ENCODE results near the gene BBS9.

- TF ChIP-seq ZBTB33 (IDR thresholded peaks at IDR 0.05), result no peak
- TF ChIP-seq CTCF (IDR thresholded peaks at IDR 0.05; ENCODE audit: low read depth, low read length, missing input control), result no peak
- no peak for TF ChIP-seq MAX (IDR thresholded peaks at IDR 0.05)
- no peak for TF ChIP-seq REST (IDR thresholded peaks at IDR 0.05)
- TF ChIP-seq YY1 (IDR thresholded peaks at IDR 0.05), result no peak
These were observed 157.1 kb downstream of the BBS9 start for GRCh38 chr7:33286501-33286900.
